Large intestine (tissue), 3 donors: Measurements from ENCODE around the gene RASSF7. TPM values are rescaled to one million over a fixed set of nuclear protein-coding genes. Genes with fewer than 3 reads are reported as not detected.

Source experiments
- DNase-seq, 2 donors: peaks; one replicate each; pipeline versions ENCODE4 v3.0.0 to v3.0.0-alpha.2; 2013
- H3K27ac ChIP-seq: one replicate; pipeline ENCODE4 v1.5.1; 2013; ENCODE audit warnings: low read length
- H3K27me3 ChIP-seq: 2 replicates; pipeline ENCODE4 v1.6.1; 2013; ENCODE audit warnings: low read length; ENCODE audit not compliant: control insufficient read depth, insufficient read depth
- H3K36me3 ChIP-seq: 2 replicates; pipeline ENCODE4 v1.6.1; 2013; ENCODE audit warnings: low read length; ENCODE audit not compliant: control insufficient read depth, insufficient read depth
- H3K4me1 ChIP-seq: one replicate; pipeline ENCODE4 v1.6.1; 2013; ENCODE audit warnings: low read length; ENCODE audit not compliant: control insufficient read depth, insufficient read depth
- H3K4me3 ChIP-seq: one replicate; pipeline ENCODE4 v1.5.1; 2013; ENCODE audit warnings: low read length
- H3K9me3 ChIP-seq: one replicate; pipeline ENCODE4 v1.6.1; 2013; ENCODE audit warnings: mild to moderate bottlenecking, low read depth, low read length, moderate library complexity; ENCODE audit not compliant: control insufficient read depth
- WGBS: methylation state at CpG from one replicate; pipeline ENCODE4 v1.1.5; 2013; ENCODE audit warnings: low lambda C conversion rate; ENCODE audit not compliant: insufficient coverage; 5-methylcytosine and 5-hydroxymethylcytosine counted together
- polyA plus RNA-seq: library from polyadenylated mRNA; unstranded; fragments of 120-200 nt; gene quantifications from one replicate; pipeline ENCODE4 v1.2.1, GENCODE V29; 2013

RASSF7 gene
- polyA plus RNA-seq, 1 donor = 45.4 TPM

GRCh38 chr11:601573-602245 lies 40.9 kb downstream of the RASSF7 start:
- WGBS = 100% methylated on average over 1 of the region's 23 CpGs
- Histone ChIP-seq H3K27ac (no peak overlapping the region), H3K9me3 (no peaks in the 10 kb centered on the region), H3K36me3 (peaks cover 88% of the 10 kb centered on the region), H3K4me3 (no peak overlapping the region), H3K27me3 (no peaks in the 10 kb centered on the region), H3K4me1 (no peaks in the 10 kb centered on the region)
- DNase-seq = no peak

- no peak overlapping the region for H3K27ac ChIP-seq
- no peak for DNase-seq
- peaks cover 88% of the 10 kb centered on the region for H3K36me3 ChIP-seq
- no peaks in the 10 kb centered on the region for H3K4me1 ChIP-seq
- 74% methylated on average over 4 of the region's 13 CpGs for WGBS
- no peaks in the 10 kb centered on the region for H3K27me3 ChIP-seq
- no peak overlapping the region for H3K4me3 ChIP-seq
- peaks cover 3% of the 10 kb centered on the region for H3K9me3 ChIP-seq
Measured at GRCh38 chr11:603154-603553, 42.4 kb downstream of the RASSF7 start.

- H3K4me3 ChIP-seq = no peak overlapping the region
- H3K9me3 ChIP-seq = peaks cover 11% of the 10 kb centered on the region
- DNase-seq = no peak
- H3K4me1 ChIP-seq = no peaks in the 10 kb centered on the region
- WGBS = no CpG with 5 or more reads among the region's 33 CpGs
- H3K27ac ChIP-seq = no peak overlapping the region
- no peaks in the 10 kb centered on the region for H3K27me3 ChIP-seq
- H3K36me3 ChIP-seq = peaks cover 93% of the 10 kb centered on the region
Measured at GRCh38 chr11:605286-606129, 44.7 kb downstream of the RASSF7 start.

DNA sequence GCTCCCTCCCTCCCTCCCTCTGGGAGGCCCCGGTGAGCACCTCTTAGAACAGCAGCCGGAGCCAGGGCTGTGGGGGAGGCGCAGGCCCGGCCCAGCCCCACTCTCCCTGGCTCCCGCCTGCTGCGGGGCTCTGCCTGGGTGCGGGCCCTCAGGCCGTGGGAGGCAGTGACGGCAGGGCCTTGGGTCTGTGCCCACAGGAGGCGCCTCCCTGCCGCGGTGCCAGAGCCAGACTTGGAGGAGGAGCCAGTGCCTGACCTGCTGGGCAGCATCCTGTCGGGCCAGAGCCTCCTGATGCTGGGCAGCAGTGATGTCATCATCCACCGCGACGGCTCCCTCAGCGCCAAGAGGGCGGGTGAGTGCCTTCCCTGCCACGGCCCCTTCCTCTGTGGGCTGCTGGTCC lies 45.5 kb downstream of the RASSF7 start:
- no peaks in the 10 kb centered on the region for H3K4me1 ChIP-seq
- no peaks in the 10 kb centered on the region for H3K27me3 ChIP-seq
- WGBS = no CpG with 5 or more reads among the region's 19 CpGs
- no peak overlapping the region for H3K27ac ChIP-seq
- H3K9me3 ChIP-seq = peaks cover 13% of the 10 kb centered on the region
- no peak overlapping the region for H3K4me3 ChIP-seq
- peaks cover 96% of the 10 kb centered on the region for H3K36me3 ChIP-seq
- no peak for DNase-seq

DNA sequence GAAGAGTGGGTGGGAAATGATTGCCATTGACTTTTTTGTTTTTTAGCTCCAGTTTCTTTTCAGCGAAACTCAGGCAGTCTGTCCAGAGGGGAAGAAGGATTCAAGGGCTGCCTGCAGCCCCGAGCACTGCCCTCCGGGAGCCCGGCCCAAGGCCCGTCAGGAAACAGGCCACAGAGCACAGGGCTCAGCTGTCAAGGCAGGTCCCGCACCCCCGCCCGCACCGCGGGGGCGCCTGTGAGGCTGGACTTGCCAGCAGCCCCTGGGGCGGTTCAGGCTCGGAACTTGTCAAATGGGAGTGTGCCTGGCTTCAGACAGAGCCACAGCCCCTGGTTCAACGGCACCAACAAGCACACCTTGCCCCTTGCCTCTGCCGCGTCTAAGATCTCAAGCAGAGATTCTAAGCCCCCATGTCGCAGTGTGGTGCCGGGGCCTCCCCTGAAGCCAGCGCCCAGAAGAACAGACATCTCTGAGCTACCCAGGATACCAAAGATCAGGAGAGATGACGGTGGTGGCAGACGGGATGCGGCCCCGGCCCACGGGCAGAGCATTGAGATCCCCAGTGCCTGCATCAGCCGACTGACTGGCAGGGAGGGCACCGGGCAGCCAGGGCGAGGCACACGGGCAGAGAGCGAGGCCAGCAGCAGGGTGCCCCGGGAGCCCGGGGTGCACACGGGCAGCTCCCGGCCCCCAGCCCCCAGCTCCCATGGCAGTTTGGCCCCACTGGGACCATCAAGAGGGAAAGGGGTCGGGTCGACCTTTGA lies 46.4 kb downstream of the RASSF7 start:
- no CpG with 5 or more reads among the region's 35 CpGs for WGBS
- H3K36me3 ChIP-seq = peaks cover 96% of the 10 kb centered on the region
- H3K9me3 ChIP-seq = peaks cover 13% of the 10 kb centered on the region
- H3K27me3 ChIP-seq = no peaks in the 10 kb centered on the region
- no peak overlapping the region for H3K4me3 ChIP-seq
- no peak for DNase-seq
- H3K4me1 ChIP-seq = no peaks in the 10 kb centered on the region
- no peak overlapping the region for H3K27ac ChIP-seq

GRCh38 chr11:607971-608659 lies 47.3 kb downstream of the RASSF7 start:
- H3K27ac ChIP-seq = no peak overlapping the region
- no peaks in the 10 kb centered on the region for H3K27me3 ChIP-seq
- peaks cover 17% of the 10 kb centered on the region for H3K9me3 ChIP-seq
- no peak for DNase-seq
- H3K36me3 ChIP-seq = peaks cover 99% of the 10 kb centered on the region
- H3K4me1 ChIP-seq = peaks cover 3% of the 10 kb centered on the region
- 100% methylated on average over 2 of the region's 45 CpGs for WGBS
- H3K4me3 ChIP-seq = no peak overlapping the region

DNA sequence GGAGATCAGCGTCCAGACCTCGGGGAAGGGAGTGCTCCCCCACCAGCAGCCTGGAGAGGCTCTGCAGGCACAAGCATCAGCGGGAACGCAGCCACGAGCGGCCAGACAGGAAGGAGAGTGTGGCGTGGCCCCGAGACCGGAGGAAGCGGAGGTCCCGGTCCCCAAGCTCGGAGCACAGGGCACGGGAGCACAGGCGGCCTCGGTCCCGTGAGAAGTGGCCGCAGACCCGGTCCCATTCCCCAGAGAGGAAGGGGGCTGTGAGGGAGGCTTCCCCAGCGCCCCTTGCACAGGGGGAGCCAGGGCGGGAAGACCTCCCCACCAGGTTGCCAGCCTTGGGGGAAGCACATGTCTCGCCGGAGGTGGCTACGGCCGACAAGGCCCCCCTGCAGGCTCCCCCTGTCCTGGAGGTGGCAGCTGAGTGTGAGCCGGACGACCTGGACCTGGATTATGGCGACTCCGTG lies 48.1 kb downstream of the RASSF7 start:
- peaks cover 19% of the 10 kb centered on the region for H3K9me3 ChIP-seq

DNA sequence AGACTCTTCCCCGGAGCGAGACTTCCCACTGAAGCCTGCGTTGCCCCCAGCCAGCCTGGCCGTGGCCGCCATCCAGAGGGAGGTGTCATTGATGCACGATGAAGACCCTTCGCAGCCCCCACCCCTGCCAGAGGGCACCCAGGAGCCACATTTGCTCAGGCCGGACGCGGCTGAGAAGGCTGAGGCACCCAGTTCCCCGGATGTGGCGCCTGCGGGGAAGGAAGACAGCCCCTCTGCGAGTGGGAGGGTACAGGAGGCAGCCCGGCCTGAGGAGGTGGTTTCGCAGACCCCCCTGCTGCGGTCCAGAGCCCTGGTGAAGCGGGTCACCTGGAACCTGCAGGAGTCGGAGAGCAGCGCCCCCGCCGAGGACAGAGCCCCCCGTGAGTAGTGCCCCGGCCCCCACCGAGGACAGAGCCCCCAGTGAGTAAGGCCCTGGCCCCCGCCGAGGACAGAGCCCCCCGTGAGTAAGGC lies 48.6 kb downstream of the RASSF7 start:
- Histone ChIP-seq H3K9me3 (peaks cover 19% of the 10 kb centered on the region), H3K4me3 (no peak overlapping the region), H3K4me1 (peaks cover 13% of the 10 kb centered on the region), H3K36me3 (peaks cover 93% of the 10 kb centered on the region), H3K27ac (no peak overlapping the region), H3K27me3 (no peaks in the 10 kb centered on the region)
- DNase-seq = no peak
- WGBS = no CpG with 5 or more reads among the region's 28 CpGs

More for the DNA sequence above, 48.1 kb downstream of the RASSF7 start:
- Histone ChIP-seq H3K27me3 (no peaks in the 10 kb centered on the region), H3K36me3 (peaks cover 95% of the 10 kb centered on the region), H3K27ac (no peak overlapping the region), H3K4me1 (peaks cover 8% of the 10 kb centered on the region), H3K4me3 (no peak overlapping the region)
- WGBS = no CpG with 5 or more reads among the region's 28 CpGs
- no peak for DNase-seq

DNA sequence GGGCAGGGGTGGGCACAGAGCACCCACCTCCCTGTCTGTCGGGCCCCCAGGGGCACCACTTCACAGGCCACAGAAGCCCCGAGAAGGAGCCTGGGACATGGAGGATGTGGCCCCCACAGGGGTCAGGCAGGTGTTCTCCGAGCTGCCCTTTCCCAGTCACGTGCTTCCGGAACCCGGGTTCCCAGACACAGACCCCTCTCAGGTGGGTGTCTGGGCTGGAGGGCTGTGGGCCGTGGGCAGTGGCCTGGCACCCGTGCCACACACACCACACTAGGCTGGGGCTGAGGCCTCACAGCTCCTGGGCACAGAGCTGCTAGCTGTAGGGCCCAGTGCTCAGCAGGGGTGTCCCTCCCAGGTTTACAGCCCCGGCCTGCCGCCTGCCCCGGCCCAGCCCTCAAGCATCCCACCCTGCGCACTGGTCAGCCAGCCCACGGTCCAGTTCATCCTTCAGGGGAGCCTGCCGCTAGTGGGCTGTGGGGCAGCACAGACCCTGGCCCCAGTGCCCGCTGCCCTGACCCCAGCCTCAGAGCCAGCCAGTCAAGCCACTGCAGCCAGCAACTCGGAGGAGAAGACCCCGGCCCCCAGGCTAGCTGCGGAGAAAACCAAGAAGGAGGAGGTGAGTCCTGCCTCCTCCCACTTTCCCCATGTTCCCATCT lies 49.5 kb downstream of the RASSF7 start:
- H3K27me3 ChIP-seq = no peaks in the 10 kb centered on the region
- no peak overlapping the region for H3K27ac ChIP-seq
- H3K36me3 ChIP-seq = peaks cover 87% of the 10 kb centered on the region
- WGBS = no CpG with 5 or more reads among the region's 18 CpGs
- peaks cover 19% of the 10 kb centered on the region for H3K9me3 ChIP-seq
- H3K4me3 ChIP-seq = no peak overlapping the region
- H3K4me1 ChIP-seq = peaks cover 20% of the 10 kb centered on the region
- DNase-seq = no peak
